Measurements from ENCODE around the gene SCD. TPM values are rescaled to one million over a fixed set of nuclear protein-coding genes. Genes with fewer than 3 reads are reported as not detected.

Gene SCD
- total RNA-seq, 1 experiment from 2014 or later: 652 TPM

DNA sequence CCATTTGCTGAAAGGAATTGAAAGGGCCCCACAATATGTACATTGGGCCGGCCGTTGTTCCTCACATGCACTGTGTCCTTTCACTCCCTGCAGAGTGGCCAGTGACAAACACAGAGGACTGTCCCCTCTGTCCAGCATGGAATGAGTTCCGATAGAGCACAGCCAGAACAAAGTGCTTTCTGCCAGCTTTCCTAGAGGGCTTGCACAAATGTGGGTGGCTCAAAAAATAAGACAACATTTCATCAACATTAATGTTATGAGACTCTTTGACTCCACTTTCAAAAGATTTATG lies 19.4 kb upstream of the SCD start:
- Histone ChIP-seq H4K20me1 (ENCODE audit: insufficient read depth) (no peaks in the 10 kb centered on the region), H3K9me2 (ENCODE audit: insufficient read depth) (no peaks in the 10 kb centered on the region), H3K36me3 (ENCODE audit: control insufficient read depth in 1 of 2, insufficient read depth in 2 of 2, low read length in 2 of 2) (no peaks in the 10 kb centered on the region), H3K9ac (ENCODE audit: low read length) (no peak overlapping the region), H3K4me2 (ENCODE audit: low read length) (no peak overlapping the region), H3K9me3 (ENCODE audit: control insufficient read depth in 1 of 2, insufficient read depth in 1 of 2, low read depth in 1 of 2, low read length in 2 of 2) (no peaks in the 10 kb centered on the region), H3K4me3 (replicated peaks in 1 of 2; ENCODE audit: low read depth in 1 of 2, low read length in 2 of 2) (no peak overlapping the region), H3K27ac (ENCODE audit: low read depth, low read length) (no peak overlapping the region), H3K79me2 (ENCODE audit: insufficient read depth, low read length) (no peaks in the 10 kb centered on the region), H3K4me1 (ENCODE audit: control insufficient read depth in 1 of 2, insufficient read depth in 2 of 2, low read length in 2 of 2) (no peaks in the 10 kb centered on the region), H2AFZ (ENCODE audit: low read depth, low read length, poor library complexity, severe bottlenecking) (no peak overlapping the region), H3K27me3 (ENCODE audit: insufficient read depth, low read length) (peaks cover 55% of the 10 kb centered on the region; the same call in 1 of the 2 replicates)
- RAD21 ChIA-PET (ENCODE audit: low non-redundant PET in 1 of 2, low total read pairs in 2 of 2, uncharacterized antibody in 2 of 2, unreplicated experiment in 2 of 2): no interaction called here
- CTCF ChIA-PET: no interaction called here
- intact Hi-C loops (cut with micrococcal nuclease): no loop called here
- no peak for TF ChIP-seq ZNF274 (IDR thresholded peaks at IDR 0.05; ENCODE audit: low read depth, low read length)
- no peak for TF ChIP-seq RAD21 (IDR thresholded peaks at IDR 0.05; ENCODE audit: low read depth)
- TF ChIP-seq SP1 (IDR thresholded peaks at IDR 0.05; ENCODE audit: low read depth): no peak
- TF ChIP-seq ZFX (IDR thresholded peaks at IDR 0.05): no peak
- TF ChIP-seq SRF (IDR thresholded peaks at IDR 0.05; ENCODE audit: low read depth): no peak
- TF ChIP-seq, protein P1, sequence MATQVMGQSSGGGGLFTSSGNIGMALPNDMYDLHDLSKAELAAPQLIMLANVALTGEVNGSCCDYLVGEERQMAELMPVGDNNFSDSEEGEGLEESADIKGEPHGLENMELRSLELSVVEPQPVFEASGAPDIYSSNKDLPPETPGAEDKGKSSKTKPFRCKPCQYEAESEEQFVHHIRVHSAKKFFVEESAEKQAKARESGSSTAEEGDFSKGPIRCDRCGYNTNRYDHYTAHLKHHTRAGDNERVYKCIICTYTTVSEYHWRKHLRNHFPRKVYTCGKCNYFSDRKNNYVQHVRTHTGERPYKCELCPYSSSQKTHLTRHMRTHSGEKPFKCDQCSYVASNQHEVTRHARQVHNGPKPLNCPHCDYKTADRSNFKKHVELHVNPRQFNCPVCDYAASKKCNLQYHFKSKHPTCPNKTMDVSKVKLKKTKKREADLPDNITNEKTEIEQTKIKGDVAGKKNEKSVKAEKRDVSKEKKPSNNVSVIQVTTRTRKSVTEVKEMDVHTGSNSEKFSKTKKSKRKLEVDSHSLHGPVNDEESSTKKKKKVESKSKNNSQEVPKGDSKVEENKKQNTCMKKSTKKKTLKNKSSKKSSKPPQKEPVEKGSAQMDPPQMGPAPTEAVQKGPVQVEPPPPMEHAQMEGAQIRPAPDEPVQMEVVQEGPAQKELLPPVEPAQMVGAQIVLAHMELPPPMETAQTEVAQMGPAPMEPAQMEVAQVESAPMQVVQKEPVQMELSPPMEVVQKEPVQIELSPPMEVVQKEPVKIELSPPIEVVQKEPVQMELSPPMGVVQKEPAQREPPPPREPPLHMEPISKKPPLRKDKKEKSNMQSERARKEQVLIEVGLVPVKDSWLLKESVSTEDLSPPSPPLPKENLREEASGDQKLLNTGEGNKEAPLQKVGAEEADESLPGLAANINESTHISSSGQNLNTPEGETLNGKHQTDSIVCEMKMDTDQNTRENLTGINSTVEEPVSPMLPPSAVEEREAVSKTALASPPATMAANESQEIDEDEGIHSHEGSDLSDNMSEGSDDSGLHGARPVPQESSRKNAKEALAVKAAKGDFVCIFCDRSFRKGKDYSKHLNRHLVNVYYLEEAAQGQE (IDR thresholded peaks at IDR 0.05; ENCODE audit: low read depth): no peak
- no peak for TF ChIP-seq TCF7L2 (IDR thresholded peaks at IDR 0.05; ENCODE audit: borderline replicate concordance, extremely low read depth, insufficient read depth, insufficient read length)
- TF ChIP-seq EZH2 (IDR thresholded peaks at IDR 0.05): no peak
- TF ChIP-seq, protein P2, sequence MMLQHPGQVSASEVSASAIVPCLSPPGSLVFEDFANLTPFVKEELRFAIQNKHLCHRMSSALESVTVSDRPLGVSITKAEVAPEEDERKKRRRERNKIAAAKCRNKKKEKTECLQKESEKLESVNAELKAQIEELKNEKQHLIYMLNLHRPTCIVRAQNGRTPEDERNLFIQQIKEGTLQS (IDR thresholded peaks at IDR 0.05): no peak
- no peak for TF ChIP-seq EZH2phosphoT487 (IDR thresholded peaks at IDR 0.05; ENCODE audit: borderline replicate concordance)
- TF ChIP-seq, protein P3, sequence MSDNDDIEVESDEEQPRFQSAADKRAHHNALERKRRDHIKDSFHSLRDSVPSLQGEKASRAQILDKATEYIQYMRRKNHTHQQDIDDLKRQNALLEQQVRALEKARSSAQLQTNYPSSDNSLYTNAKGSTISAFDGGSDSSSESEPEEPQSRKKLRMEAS (IDR thresholded peaks at IDR 0.05): no peak
- TF ChIP-seq, protein P4, sequence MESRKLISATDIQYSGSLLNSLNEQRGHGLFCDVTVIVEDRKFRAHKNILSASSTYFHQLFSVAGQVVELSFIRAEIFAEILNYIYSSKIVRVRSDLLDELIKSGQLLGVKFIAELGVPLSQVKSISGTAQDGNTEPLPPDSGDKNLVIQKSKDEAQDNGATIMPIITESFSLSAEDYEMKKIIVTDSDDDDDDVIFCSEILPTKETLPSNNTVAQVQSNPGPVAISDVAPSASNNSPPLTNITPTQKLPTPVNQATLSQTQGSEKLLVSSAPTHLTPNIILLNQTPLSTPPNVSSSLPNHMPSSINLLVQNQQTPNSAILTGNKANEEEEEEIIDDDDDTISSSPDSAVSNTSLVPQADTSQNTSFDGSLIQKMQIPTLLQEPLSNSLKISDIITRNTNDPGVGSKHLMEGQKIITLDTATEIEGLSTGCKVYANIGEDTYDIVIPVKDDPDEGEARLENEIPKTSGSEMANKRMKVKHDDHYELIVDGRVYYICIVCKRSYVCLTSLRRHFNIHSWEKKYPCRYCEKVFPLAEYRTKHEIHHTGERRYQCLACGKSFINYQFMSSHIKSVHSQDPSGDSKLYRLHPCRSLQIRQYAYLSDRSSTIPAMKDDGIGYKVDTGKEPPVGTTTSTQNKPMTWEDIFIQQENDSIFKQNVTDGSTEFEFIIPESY (IDR thresholded peaks at IDR 0.05; ENCODE audit: extremely low read depth, insufficient replicate concordance, low read length): no peak
- DNase-seq (ENCODE audit: low read depth, low spot score) (no peak), ATAC-seq (no peak)
- POLR2A ChIA-PET: interaction anchor here (0.6 kb wide), 1 partner anchor 509 kb away, joined by 3 read pairs; no protein-coding TSS in a partner anchor
- BruUV-seq (replicated peaks): no TSS peak
